Peyer's patch (tissue), 4 donors: ENCODE results near the gene TUG1.

ENCODE experiments used
- CTCF ChIP-seq, 6 experiments: fragments of 450-650 bp in 4 of 6; fragments of 200-600 bp in 2 of 6; sonication (generic) in 1 of 6; IDR thresholded peaks; one replicate each; pipeline ENCODE4 v1.5.1; 2017 to 2019; ENCODE audit warnings: antibody characterized with exemption in 6 of 6, mild to moderate bottlenecking in 3 of 6, moderate library complexity in 1 of 6
- POLR2A ChIP-seq, 2 donors: fragments of 450-650 bp; IDR thresholded peaks; one replicate each; pipeline ENCODE4 v1.5.1; 2017; ENCODE audit warnings: antibody characterized with exemption in 2 of 2, mild to moderate bottlenecking in 2 of 2, moderate library complexity in 2 of 2

GRCh38 chr22:30955153-30955552 lies 13.9 kb upstream of the TUG1 start:
- TF ChIP-seq POLR2A (IDR thresholded peaks at IDR 0.05) (no peak), CTCF (IDR thresholded peaks at IDR 0.05) (no peak)
